HFF-Myc (cell line): ENCODE measurements around the gene SHTN1.

Source experiments
- DNase-seq: peaks from one replicate; pipeline ENCODE4 v3.0.0-alpha.2; 2011; ENCODE audit warnings: low read depth; ENCODE audit errors: extremely low read depth
- H3K4me3 ChIP-seq: replicated peaks from 2 replicates; pipeline ENCODE4 v1.5.1; 2011; ENCODE audit warnings: low read depth, mild to moderate bottlenecking, control low read depth, low read length
- TF ChIP-seq, protein P1 (sequence below): IDR thresholded peaks from 2 replicates; pipeline ENCODE4 v1.5.1; 2012; ENCODE audit warnings: mild to moderate bottlenecking, low read depth, low read length, control low read depth; ENCODE audit errors: missing control alignments

SHTN1 gene

DNA sequence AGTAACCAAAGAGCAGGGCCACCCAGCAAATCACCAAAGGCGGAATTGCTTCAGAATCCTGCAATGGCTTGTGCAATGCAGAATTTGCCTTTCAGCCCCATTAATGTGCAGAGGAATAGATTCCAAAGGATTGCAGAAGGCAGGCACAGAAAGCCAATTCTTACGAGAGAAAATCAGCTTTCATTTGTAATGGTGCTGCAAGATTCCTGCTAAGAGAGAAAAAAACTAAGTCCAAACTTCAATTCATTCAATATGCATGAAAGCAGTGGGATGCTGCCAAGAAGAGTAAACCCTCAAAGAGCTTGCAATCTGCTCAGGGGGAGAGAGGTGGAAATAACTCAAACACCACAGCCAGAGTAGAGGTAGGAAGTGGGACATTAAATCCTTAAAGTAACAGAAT is 85.3 kb downstream of the SHTN1 start:
- DNase-seq = no peak
- TF ChIP-seq, protein P1, sequence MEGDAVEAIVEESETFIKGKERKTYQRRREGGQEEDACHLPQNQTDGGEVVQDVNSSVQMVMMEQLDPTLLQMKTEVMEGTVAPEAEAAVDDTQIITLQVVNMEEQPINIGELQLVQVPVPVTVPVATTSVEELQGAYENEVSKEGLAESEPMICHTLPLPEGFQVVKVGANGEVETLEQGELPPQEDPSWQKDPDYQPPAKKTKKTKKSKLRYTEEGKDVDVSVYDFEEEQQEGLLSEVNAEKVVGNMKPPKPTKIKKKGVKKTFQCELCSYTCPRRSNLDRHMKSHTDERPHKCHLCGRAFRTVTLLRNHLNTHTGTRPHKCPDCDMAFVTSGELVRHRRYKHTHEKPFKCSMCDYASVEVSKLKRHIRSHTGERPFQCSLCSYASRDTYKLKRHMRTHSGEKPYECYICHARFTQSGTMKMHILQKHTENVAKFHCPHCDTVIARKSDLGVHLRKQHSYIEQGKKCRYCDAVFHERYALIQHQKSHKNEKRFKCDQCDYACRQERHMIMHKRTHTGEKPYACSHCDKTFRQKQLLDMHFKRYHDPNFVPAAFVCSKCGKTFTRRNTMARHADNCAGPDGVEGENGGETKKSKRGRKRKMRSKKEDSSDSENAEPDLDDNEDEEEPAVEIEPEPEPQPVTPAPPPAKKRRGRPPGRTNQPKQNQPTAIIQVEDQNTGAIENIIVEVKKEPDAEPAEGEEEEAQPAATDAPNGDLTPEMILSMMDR = no peak
- no peak overlapping the region for H3K4me3 ChIP-seq

DNA sequence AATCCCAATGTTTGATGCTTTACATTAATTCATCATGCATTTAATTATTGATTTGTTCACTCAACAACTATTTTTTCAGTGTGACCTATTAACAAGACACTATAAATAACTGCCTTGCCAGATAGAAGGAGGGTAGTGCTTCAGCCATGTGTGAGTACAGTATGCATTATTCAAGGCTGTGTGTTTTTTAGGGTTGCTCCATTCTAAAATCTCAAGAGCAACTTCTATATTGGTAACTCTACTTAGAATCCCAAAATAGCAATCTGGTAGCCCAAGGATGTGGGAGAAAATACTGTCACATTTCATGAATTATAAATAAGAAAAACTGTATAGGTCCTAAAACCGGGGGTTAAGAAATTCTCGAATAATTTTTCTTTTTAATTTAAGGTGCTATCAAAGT is 85.8 kb downstream of the SHTN1 start:
- H3K4me3 ChIP-seq = no peak overlapping the region
- no peak for DNase-seq
- TF ChIP-seq, protein P1 = no peak

- TF ChIP-seq, protein P1 = no peak
- no peak for DNase-seq
Observed at GRCh38 chr10:116918583-116918982, 86.4 kb downstream of the SHTN1 start.

DNA sequence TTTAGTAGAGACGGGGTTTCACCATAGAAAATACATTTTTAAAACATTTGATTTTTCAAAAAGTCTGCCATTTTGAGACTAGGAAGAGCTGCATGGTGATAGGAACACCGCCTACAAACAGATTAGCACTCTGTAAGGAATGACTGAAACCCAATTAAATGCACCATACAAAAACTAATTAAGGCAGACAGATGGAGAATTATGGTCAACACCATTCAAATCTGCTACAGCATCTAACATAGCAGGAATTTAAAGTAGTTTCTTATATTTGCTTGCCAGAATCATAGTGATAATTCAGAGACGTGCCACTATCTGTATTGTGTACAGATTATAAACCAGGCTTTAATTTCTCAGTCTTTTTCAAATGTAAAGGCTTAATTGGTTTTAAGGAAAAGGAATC is 87.5 kb downstream of the SHTN1 start:
- TF ChIP-seq, protein P1 = no peak
- no peak for DNase-seq
- H3K4me3 ChIP-seq = no peak overlapping the region

More at GRCh38 chr10:116918583-116918982, 86.4 kb downstream of the SHTN1 start:
- H3K4me3 ChIP-seq = no peak overlapping the region

DNA sequence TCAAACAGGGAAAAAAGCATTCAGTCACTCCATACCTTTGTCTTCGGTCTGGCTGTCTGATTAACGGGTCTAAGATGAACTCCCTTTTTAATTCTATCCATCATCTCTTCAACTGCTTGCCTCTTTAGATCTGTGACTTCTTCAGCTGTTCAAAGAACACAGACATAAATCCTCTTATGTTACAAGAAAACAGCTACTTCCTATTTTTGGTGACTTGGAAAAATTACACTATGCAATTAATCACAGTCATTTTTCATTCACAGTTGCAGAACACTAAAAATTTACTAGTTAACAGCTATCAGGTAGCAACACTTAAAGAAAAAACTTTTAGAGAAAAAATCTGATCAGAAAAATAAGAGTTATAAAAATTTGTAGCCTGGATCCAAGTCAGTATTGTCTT is 89.6 kb downstream of the SHTN1 start:
- TF ChIP-seq, protein P1 = no peak
- no peak overlapping the region for H3K4me3 ChIP-seq
- no peak for DNase-seq

GRCh38 chr10:116913695-116914094 is 91.3 kb downstream of the SHTN1 start:
- DNase-seq = no peak
- H3K4me3 ChIP-seq = no peak overlapping the region
- TF ChIP-seq, protein P1 = no peak

DNA sequence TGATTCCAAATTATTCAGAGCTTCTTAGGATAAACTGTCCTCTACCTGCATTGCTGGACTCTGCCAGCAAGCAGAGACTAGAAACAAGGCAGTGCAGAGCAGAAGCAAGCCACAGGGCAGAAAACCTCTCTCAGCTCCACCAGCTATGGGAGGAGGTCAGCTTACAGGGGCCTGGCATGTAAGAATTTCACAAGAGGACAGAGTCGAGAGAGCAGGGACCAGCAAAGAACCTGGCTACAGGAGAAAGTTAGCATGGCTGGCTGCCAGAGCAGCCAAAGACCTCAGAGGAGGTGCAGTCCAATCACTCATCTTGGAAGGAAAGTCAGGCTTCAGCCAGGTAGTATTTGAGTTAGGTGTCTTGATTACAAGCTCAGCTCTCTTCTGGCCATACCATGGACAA is 92.8 kb downstream of the SHTN1 start:
- TF ChIP-seq, protein P1 = no peak
- no peak for DNase-seq
- H3K4me3 ChIP-seq = no peak overlapping the region
